NCI-H69 (cell line): ENCODE data around the gene KCNQ1.

Experiments
- DNase-seq: peaks from one replicate; lab custom pipeline; 2025; lab: John Stamatoyannopoulos, UW

Gene KCNQ1

GRCh38 chr11:2825889-2826678, 381.3 kb downstream of the KCNQ1 start:
- DNase-seq, result peak; percentile 41

GRCh38 chr11:2826679-2827056, 381.9 kb downstream of the KCNQ1 start:
- DNase-seq, result no peak

GRCh38 chr11:2827256-2827655, 382.4 kb downstream of the KCNQ1 start:
- DNase-seq, result no peak

GRCh38 chr11:2827792-2828191, 383.0 kb downstream of the KCNQ1 start:
- no peak for DNase-seq

DNA sequence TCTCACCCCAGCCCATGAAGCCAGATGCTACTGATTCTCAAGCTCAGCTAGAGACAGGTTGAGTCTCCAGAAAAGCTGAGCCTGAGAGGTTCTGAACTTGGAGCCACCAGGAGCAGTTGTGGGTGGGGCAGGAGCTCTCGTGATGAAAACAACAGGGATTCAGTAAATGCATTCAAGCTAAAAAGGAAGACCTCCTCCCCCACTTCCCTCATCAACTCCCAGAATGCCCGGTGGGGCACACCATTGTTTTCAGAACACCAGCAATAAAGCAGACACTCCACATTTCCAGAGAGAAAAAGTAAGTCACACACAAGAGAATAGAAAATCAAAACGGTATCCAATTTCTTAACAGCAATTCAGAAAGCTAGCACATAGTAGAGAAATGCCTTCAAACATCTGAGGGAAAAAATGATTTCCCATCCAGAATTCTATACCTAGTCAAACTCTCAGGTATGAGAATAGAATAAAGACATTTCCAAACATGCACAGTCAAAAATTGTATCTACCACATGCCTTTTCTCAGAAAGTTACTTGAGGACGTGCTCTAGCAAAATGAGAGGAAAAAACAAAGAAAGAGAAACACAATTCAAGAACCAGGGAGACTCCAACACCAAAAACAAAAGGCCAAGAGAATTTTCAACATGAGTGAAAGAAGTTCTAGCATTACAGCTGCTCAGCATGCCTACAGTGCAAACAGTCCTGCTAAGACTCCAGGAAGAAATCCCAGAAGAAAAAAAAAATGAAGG, 383.9 kb downstream of the KCNQ1 start:
- no peak for DNase-seq

DNA sequence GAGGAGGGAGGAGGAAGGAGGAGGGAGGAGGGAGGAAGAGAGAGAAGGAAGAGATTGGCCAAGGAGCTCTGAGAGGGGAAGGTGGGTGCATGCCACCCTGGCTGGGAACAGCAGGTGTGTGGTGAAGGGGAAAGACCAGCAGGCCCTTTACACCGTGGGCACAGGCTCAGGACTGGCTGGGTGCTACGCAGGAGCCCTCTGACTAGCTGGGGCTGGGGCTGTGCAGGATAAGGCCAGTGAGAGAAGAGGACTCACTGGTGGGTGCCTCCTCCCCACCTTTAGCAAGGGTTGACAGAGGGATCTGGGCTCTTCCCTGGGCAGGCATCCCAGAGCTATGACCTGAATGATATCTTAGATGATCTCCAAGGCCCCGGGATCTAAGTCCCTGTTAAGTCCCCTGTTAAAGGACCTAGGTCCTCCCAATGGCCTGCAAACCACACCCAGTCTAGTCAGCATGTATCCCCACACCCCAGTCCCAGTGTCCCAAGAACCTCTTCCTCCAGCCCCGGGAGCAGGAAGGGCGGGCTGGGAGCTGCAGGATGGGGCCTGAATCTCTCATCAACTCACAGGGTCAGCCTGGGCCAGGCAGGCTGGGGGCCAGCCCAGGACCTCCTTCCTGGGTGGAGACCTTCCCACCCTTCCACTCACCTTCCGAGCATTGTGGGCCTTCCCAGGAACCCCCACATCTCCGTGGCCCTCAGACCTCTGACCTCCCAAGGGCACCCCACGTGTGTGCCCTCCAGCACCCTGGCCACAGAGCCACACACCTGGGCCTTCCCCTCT, 385.4 kb downstream of the KCNQ1 start:
- no peak for DNase-seq

GRCh38 chr11:2830886-2831285, 386.1 kb downstream of the KCNQ1 start:
- no peak for DNase-seq

DNA sequence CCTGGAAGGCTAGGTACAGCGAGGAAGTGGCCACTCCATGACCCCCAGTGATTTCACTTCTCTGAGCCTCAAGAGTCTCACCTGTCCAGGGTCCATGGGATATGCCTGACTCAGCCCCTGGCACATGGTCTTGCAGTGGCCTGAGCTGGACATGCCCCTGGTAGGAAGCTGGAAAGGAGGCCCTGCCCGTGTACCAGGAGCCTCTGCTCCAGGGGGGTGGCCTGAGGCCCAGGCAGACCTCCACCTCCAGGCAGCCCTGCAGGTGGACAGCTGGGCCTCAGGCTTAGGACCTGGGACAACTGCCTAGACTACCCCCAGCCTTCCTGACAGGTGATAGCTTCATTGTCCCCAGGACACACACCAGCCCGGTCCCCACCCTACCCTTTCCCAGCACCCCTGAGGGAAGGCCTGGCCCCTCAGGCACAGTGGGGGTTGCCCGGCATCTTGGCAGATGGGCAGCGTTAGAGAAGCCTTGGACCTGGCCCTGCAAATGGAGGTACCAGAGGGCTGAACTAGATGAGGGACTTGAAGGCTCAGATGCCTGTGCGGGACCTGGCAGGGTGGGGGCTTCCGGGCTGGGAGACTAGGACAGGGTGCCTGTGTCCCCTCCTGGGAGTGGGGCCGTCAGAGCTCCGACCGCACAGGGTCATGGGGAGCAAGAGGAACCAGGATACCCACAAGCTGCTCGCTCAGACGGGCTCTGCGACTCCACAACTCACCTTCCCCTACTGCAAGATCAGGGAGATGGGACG, 387.1 kb downstream of the KCNQ1 start:
- DNase-seq, result no peak

GRCh38 chr11:2832533-2833020, 387.8 kb downstream of the KCNQ1 start:
- DNase-seq, result no peak

DNA sequence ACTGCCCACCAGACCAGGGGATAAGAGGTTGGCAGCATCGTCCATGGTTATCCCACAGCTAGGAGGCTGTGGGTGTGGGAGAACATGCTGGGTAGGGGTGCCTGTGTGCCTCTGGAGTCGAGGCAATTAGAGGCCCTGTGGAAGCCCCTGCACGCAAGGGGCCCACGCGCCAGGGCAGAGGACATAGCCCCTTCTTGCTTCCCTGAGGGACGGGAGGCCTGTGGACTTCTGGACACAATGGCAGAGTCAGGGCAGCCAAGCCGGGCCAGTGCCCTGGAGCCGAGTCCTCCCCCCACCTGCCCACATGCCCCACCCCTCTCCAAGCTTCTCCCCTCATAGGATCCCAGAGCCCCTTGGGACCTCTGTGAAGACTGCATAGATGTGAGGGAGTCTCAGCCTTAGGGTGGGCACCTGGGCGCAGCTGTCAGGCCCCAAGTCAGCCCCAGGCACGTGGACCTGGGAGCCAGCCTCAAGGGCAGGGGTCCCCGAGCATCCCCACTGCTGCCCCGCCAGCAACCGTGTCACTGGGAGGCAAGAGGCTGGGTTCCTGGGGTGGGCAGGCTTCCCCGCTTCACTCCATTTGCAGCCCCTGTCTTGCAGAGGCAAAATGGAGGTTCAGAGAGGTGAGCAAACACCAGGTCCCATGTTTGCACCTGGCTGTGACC, 388.4 kb downstream of the KCNQ1 start:
- no peak for DNase-seq

- no peak for DNase-seq
Observed at GRCh38 chr11:2833716-2834502, 389.1 kb downstream of the KCNQ1 start.

DNA sequence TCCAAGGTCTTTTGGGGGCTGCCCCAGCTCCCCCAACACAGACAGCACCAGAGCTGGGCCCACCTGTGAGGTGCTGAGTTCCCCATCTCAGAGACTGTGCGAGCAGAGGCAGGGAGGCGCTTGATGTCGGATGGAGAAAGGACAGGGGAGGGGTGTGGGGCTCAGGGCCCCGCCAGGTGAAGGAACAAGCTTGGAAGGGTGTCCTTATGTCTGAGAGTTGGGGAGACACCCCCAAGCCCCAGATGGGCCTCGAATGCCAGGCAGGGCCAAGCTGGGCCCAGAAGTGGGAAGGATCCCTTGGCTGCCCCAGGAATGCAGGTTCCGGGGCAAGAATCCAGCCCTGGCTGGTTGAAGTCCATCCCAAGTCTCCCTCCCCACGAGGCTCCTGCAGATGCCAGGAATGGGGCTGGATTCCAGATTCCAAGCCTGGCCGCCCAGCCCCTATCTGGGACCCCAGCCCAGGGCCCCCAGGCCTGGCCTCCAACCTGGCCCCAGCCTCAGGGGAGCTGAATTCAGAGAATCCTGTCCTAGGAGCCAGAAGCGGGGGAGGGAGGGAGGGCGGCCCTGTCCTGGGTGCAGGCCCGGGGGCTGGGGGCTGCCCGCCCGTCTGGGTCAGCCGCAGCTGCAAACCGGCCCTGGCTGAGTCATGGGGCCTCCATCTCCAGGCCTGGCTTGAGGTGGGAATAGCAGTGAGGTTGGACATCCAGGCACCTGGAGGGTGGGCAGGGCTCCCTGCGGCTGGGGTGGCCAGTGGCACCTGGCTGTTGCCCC, 389.9 kb downstream of the KCNQ1 start:
- no peak for DNase-seq

DNA sequence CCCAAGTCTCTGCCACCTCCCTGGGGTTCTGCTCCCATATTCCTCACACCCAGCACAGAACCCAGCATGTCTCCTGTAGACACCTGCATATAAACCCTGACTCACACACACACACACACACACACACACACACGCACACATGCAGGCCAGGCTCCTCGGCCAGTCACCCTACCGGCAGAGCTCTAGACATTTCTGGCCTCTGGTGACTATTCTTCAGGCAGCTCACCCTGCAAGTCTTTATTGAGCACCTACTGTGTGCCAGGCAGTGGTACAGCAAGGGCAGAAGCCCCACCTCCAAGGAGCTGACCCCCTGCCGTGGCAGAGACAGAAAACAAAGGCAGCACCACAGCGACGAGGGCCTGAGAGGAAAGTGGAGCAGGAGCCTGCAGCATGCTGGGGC, 390.5 kb downstream of the KCNQ1 start:
- DNase-seq, result peak; percentile 27

GRCh38 chr11:2835751-2836150, 390.9 kb downstream of the KCNQ1 start:
- DNase-seq, result no peak

- DNase-seq, result no peak
Observed at GRCh38 chr11:2836315-2837095, 391.7 kb downstream of the KCNQ1 start.

DNA sequence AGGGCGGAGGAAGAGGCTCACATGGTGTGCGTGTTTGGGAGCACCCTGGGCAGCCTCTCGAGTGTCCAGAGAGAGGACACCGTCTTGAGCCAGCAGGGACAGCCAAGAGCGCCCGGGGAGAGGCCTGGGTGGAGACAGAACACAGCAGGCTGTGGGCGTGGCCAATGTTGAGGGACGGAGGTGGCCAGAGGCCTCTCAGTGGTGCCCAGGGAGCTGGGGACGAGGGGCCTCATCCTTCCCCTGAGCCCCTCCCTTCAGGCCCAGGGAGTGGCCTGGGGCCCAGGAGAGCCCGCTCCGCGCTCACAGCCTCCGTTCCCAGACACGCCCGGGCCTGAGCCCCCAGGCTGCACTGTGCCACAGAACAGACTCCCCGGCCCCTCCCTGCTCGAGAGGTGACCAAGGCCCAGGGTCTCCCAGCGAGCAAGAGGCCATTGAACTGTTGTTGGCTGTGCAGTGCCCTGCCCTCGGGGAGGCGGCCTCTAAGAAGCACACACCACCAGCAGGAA, 392.3 kb downstream of the KCNQ1 start:
- peak; percentile 20 for DNase-seq

DNA sequence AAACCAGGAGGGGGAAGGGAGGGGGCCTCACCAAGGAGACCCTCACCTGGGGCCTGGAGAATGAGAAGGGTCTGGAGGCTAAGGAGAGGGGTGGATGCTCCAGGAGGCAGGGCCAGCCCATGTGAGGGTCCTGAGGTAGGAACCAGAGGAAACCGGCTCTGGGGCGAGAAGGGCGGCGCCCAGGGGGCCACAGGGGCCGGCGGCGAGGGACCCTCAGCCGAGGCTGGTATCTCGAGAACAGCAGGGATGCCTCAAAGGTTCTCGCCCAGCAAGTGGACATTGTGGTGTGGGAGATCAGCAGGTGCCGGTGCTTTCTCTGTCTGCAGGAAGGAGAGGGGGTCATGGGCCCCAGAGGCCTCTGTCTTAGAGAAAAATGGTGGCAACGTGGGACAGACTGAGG, 392.8 kb downstream of the KCNQ1 start:
- DNase-seq, result no peak

DNA sequence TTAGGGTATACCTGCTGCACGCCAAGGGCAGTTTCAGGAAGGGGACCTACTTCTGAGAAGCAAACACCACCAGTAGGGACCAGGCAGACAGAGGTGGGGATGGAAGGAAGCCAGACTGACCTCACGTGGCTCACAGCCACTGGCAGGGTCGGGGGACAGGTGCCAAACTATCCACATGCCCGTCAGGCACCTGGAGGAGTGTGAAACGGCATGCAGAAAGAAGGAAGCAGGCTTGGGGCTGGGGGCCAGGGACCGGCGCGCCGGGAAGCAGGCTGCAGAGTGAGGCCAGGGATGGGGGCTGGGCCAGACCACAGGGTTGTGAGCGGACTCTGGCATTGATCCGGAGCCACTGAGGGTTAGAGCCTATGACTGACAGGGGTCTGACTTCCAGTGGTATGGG, 393.3 kb downstream of the KCNQ1 start:
- no peak for DNase-seq
